ENCODE results near the gene KLB.
A peak's percentile ranks its signal among the peaks of the same experiment; 100 is the strongest.
"Not testable (repeated sequence)": the region's sequence is repeated elsewhere in the genome, so short reads cannot be mapped to it uniquely, and the experiment has no call there.

The KLB gene

DNA sequence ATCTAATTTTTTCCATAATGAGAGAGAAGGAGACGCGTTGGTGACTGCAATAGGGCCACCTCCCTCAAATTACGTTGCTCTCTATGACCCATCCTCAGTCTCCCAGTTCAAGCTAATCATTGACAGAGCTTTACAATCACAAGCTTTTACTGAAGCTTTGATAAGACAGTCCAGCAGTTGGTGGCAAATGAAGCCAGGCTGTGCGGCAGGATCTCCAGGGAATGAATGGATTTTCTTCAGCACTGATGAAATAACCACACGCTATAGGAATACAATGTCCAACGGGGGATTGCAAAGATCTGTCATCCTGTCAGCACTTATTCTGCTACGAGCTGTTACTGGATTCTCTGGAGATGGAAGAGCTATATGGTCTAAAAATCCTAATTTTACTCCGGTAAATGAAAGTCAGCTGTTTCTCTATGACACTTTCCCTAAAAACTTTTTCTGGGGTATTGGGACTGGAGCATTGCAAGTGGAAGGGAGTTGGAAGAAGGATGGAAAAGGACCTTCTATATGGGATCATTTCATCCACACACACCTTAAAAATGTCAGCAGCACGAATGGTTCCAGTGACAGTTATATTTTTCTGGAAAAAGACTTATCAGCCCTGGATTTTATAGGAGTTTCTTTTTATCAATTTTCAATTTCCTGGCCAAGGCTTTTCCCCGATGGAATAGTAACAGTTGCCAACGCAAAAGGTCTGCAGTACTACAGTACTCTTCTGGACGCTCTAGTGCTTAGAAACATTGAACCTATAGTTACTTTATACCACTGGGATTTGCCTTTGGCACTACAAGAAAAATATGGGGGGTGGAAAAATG, at the start of gene KLB:
Gene KLB (plus strand): TSS at position 168 of the 821 bp plus-strand sequence. CDS start 20 bp downstream, at position 188.
- no peak for DNase-seq

DNA sequence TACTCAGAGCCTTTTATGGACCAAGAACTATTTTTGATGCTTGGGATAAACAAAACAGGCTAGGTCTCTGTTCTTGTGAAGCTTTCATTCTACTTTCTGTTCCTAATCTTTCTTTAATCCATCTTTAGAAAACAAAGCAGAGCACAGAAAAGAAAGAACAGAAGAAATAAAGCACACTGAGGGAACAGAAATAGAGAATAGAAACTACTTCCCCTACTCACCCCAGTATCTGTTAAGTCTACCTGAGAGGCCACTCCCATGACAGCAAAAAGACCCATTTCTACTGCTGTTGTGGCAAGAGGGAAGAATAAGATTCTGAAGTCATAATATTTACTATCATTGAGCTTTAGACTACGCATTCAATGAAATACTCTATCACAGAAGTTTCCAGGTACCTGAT, 49.7 kb upstream of the KLB start:
- no peak for DNase-seq

DNA sequence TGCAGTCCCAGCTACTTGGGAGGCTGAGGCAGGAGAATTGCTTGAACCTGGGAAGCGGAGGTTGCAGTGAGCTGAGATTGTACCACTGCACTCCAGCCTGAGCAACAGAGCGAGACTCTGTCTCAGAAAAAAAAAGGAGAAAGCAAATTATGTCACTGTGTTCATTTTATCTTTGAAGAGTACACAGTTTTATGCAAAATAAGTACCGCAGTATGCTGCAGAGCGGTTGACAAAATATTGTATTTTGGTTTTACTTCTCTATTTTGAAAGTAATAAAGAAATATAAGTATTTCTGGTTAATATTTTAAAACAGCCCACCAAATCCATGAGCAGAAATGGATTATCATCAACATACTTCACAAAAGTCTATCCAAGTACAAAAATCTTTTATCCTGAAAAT, 46.1 kb upstream of the KLB start:
- DNase-seq, result not testable (repeated sequence)

DNA sequence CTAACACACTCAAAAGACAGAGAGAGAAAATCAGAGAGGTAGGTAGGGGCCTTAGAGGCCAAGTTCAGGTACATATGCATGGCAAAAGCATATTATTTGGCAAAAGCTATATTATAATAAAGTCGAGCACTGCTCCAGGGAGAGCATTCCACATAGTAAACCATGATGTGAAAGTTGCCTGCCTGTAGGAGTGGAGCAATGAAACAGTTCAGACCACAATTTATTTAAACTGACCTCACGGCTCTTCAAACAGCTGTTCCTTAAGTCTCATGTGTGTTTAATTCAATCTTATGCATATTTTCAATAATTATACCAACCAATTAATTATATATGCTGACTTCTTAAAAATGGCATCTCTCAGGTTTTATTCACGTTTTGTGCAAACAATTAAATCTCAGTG, 43.9 kb upstream of the KLB start:
- DNase-seq, result no peak

DNA sequence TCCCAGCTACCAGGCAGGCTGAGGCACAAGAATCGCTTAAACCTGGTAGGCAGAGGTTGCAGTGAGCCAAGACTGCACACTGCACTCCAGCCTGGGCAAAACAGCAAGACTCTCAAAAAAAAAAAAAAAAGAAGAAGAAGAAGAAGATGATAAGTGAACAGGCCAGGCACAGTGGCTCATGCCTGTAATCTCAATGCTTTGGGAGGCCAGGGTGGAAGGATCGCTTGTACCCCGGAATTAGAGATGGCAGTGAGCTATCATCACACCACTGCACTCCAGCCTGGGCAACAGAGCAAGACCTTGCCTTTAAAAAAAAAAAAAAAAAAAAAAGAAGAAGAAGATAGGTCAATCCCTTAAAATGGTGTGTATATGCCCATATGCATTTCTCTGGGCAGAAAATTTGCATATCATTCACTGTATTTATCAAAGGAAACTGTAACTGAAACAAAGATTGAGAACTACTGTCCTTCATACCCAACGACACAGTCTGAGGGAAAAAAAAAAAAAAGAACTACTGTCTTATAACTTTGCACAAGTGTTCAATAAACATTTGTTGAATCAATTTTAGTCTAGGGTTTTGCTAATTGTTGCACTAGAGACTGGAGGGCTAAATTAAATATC, 42.8 kb upstream of the KLB start:
- DNase-seq, result no peak

DNA sequence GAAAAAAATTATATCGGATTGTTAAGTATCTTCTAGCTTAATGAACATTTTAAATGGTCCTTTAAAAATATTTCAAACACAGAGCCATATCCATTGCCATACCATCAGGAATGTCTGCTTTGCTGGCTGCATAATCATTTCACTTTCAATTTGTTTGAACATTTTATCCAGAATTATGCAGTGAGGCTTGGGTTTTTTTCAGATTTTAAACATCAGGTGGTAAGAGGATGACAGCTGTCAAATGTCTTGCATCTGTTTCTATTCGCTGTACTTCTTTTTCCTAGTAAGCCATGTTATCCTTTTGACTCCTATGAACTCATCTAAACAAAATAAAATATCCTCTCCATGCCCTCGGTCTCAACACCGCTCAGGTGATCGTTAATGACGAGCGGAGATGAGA, 41.4 kb upstream of the KLB start:
- no peak for DNase-seq

DNA sequence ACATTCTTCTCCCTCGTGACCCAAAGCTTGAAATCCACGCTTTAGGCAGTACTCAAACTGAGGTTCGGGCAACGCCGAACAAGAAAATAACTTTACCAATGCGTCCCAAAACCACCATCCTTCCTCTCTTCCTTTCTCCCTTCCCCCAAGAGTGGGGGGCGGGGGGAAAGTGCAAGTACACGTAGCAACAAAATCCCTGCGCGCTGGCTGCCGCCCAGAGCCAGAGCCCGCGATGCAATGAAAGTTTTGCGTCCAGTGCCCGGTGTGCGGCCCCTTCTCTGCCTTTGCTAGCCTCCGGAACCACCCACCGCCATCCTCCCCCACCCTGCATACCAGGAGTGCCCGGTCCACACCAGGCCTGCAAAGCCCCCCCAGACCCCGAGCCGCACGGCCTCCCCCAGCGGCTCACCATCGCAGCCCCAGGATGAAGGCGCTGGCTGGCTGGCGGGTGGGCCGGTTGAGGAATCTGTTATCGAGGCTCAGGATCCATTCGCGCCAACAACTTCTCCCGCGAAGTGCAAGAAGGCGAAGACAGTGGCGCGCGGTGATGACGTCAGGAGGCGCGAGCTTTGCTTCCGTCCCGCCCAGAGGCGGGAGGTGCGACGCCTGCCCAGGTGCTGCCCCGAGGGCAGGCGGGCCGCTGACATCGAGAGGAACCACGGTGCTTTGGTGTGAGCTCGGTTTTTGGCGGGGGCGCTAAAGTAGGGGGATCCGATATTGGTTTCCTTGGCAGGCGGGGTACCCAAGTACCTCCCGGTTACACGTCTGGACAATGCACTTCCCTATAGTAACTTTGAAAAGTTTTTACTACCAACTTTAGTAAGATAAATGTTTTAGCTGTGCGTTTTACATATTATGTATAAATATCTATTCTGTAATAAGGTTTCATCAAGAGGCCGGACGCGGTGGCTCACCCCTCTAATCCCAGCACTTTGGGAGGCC, 40.6 kb upstream of the KLB start, which contains the start of gene RFC1:
Gene RFC1 (minus strand): TSS at position 533 of the 942 bp plus-strand sequence. CDS start 121 bp downstream, at position 412.
- DNase-seq, result peak; percentile 94 to 97

DNA sequence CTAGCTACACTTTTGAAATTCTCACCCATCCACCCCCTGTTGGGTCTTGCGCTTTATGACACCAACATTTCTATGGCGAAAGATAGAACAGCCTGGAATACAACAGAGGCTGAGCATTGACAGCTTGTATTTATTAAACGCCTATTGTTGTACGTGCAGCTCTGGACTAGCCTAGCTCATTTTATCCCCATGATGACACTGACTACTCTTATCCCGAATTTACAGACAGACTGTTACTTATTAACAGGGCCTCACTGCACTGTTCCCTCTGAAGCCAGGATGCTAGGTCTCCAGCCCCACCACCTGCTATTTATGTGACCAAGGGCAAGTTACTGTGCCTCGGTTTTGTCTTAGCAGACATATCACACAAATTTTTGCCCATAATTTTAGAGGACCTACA, 39.6 kb upstream of the KLB start:
- no peak for DNase-seq

DNA sequence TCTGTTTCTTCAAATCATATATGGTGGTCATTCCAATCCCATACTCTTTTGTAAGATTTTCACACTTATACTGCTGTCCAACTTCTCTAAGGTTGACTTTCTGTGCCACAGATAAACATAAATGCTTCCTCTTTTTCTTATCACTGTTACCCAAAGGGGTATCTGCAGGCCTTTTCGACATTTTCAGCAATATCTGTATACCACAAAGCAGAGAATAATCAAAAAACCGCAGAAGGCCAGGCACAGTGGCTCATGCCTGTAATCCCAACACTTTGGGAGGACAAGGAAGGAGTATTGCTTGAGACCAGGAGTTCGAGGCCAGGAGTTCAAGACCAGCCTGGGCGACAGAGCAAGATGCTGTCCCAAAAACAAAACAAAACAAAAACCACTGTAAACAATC, 37.4 kb upstream of the KLB start:
- DNase-seq, result no peak

DNA sequence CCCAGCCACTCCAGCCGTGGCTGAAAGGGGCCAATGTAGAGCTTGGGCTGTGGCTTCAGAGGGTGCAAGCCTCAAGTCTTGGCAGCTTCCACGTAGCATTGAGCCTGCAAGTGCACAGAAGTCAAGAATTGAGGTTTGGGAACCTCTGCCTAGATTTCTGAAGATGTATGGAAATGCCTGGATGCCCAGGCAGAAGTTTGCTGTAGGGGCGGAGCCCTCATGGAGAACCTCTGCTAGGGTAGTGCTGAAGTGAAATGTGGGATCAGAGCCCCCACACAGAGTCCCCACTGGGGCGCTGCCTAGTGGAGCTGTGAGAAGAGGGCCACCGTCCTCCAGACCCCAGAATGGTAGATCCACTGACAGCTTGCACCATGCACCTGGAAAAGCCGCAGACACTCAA, 35.5 kb upstream of the KLB start:
- not testable (repeated sequence) for DNase-seq

DNA sequence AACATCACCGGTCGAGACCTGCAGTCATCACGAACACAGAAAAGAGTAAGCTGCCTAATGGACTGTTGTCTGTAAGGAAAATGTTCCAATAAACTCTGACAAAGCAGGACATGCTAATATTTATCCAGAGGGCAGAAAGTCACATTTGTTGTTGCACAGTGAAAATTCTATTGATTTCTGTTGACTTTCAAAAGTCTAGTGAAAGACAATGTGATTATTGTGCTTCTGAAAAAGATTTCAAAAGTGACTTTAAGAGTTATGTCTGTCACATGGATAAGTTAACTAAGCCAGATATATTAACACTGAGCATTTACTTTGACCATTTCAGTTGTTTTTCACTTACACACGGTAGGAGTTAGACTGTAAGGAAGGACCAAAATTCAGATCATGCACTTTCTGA, 31.3 kb upstream of the KLB start:
- no peak for DNase-seq

DNA sequence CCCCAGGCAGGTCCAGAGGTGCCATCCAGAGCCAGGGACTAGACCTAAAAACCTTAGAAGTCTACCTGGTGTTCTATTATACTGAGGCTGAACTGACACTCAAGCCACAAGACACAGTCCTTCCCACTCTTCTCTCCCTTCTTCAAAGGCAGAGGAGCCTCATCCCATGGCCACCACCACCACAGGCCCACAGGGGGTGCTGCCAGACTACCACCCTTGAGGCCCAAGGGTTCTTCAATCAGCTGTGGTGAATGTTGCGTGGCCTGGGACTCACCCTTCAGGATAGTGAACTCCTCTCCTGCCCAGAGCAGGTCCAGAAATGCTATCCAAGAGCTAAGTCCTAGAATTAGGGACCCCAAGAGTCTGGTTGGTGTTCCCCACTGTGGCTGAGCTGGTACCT, 23.0 kb upstream of the KLB start:
- no peak for DNase-seq

DNA sequence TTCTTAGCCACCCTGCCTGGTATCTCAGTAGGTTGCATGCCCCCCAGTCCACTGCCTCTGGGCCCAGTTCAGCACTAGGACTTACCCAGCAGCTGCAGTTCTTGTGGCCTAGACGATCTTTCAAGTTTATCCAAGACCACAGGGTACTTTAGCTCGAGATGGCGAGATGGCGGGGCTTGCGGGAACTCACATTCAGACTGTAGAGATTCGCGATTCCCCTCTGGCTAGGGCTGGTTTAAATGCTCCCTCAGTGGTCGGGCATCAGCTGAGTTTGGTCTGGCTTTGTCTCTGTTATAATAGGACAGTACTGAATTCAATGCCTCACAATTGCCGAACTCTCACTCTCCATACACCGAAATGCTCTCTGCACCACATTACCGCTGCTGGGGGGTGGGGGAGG, 22.2 kb upstream of the KLB start:
- DNase-seq, result no peak

DNA sequence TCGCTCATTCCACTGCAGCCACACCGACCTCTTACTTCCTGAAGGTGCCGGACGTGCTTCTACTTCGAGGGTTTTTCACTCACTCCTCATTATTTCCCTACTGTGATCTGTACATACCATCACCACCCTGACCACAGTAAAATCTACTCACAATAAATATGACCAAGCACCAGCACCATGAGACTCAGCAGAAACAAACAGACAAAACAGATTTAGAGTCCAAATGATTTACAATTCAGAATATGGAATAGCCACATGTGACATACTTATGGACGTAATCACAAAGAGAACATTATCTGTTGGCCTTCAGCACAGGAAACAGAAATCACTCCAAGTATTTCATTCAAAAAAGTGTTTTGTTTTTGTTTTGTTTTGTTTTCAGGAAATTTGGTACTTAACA, 16.1 kb upstream of the KLB start:
- no peak for DNase-seq

DNA sequence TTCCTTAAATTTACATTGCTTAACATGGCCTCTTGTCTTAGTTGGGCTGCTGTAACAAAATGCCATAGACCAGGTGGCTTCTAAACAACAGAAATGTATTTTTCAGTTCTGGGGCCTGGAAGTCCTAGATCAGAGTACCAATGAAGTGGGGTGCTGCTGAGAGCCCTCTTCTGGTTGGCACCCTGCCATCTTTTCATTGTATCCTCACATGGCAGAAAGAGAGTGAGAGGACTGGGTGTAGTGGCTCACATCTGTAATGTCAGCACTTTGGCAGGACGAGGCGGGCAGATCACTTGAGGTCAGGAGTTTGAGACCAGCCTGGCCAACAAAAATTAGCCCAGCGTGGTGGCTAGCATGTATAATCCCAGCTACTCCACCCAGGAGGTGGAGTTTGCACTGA, 12.0 kb upstream of the KLB start:
- no peak for DNase-seq

DNA sequence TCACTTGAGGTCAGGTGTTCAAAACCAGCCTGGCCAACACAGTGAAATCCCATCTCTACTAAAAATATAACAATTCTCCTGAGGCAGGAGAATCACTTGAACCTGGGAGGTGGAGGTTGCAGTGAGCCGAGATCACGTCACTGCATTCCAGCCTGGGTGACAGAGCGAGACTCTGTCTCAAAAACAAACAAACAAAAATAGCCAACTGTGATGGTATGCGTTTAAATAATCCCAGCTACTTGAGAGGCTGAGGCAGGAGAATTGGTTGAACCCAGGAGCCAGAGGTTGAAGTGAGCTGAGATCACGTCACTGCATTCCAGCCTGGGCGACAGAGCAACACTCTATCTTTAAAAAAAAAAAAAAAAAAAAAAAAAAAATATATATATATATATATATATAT, 5.1 kb upstream of the KLB start:
- not testable (repeated sequence) for DNase-seq

DNA sequence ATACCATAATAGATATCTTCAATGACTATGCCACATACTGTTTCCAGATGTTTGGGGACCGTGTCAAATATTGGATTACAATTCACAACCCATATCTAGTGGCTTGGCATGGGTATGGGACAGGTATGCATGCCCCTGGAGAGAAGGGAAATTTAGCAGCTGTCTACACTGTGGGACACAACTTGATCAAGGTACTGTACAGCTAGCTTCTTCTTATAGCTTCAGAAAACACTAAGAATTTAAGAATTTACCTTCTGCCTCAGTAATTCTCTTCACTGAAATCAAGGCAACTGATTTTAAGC, 805 bp downstream of the KLB start:
- no peak for DNase-seq

DNA sequence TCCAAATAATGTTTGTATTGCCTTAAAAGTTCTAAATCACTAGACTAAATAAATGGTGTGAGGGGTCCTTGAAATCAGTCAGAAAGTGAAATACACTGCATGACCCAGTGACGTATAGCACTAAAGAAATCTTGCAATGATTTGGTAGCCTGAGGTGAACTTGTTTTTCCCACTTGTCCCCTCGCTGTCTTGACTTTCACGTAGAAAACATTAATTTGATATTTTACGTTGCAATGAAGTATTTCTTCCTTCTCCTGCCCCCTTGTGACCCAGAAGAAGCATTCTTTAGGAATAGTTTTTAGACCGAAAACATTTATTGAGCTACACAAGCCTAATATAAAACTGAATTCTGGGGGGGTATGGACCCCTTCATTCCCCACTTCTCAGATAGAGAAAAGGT, 3.7 kb downstream of the KLB start:
- DNase-seq, result no peak

DNA sequence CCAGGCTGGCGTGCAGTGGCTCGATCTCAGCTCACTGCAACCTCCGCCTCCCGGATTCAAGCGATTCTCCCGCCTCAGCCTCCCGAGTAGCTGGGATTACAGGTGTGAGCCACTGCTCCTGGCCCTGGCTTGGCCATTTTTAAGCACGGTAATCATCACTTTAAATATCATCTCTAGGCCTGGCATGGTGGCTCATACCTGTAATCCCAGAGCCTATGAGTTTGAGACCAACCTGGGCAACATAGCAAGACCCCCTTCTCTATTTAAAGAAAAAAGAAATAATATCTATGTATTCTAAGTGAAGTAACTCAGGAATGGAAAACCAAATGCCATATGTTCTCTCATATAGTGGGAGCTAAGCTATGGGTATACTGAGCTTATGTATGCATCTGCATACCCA, 4.8 kb downstream of the KLB start:
- not testable (repeated sequence) for DNase-seq

DNA sequence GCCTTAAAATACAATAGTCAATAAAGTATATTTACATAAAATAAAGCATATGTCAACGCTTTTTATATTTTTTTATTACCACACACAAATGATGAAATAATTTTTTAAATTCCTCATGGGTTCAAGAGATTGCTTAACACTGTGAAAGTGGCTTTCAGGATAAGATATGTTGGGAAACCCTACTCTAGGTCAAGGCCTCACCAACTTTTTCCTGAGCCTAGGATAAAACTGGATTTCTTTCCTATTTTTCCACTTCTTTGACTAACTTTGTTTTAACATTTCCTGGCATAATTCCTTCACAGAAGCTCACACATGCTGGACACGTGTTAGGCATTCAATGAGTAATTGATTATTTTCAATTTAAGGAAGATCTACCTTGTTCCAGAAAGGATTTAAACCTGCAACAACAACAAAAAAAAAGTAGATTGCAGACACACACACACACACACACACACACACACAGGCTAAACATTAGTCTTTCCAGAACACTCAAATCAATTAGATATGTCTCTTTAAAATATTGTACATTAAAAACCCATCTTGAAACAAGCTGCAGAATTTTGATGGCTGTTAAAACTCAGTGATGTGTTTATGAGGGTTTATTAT, 9.1 kb downstream of the KLB start:
- DNase-seq, result no peak

DNA sequence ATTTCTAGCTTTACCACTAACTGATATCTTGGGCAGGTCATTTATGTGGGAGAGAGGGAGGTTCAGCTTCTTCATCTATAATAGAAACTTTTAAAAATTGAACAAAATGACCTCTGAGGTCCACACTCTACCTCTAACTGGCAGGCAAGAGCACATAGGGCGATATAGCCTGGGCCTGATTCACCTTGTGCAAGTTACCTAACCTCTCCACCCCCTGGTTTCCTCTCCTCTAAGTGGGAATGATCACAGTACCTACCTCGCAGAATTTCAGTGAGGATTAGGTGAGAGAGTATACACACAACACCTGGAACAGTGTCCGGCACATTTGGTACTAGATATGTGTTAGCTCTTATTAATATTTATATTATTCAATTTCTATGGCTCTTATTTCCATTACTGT, 15.5 kb downstream of the KLB start:
- DNase-seq, result no peak

DNA sequence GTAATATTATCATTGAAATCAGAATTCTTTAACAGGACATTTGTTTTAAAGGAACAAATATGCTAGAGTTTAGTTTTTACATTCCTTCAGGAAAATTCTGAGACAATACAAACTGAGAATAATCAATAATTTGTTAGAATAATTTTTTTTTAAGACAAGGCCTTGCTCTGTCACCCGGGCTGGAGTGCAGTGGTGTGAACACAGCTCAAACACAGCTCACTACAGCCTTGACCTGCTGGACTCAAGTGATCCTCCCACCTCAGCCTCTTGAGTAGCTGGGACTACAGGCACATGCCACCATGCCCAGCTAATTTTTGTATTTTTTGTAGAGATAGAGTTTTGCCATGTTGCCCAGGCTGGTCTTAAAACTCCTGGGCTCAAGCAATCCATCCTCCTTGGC, 18.6 kb downstream of the KLB start:
- DNase-seq, result not testable (repeated sequence)

DNA sequence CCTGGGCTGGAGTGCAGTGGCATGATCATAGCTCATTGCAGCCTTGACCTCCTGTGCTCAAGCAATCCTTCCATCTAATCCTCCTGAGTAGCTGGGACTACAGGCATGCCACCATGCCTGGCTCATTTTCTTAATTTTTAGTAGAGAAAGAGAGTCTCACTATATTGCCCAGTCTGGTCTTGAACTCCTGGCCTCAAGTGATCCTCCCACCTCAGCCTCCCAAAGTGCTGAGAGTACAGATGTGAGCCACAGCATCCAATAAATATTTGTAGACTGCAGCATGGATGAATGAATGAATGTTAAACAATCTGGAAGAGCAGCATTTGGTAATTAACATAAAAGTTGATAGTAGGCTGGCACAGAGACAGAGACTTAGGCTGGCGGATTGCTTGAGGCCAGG, 20.0 kb downstream of the KLB start:
- DNase-seq, result no peak

All from stimulated activated CD4-positive, alpha-beta T cell treated with anti-CD3 and anti-CD28 coated beads, Interleukin-2, amount 100 ng/mL, for 24 hours (primary cell).